ENCODE results near the gene LGI4.

DNA sequence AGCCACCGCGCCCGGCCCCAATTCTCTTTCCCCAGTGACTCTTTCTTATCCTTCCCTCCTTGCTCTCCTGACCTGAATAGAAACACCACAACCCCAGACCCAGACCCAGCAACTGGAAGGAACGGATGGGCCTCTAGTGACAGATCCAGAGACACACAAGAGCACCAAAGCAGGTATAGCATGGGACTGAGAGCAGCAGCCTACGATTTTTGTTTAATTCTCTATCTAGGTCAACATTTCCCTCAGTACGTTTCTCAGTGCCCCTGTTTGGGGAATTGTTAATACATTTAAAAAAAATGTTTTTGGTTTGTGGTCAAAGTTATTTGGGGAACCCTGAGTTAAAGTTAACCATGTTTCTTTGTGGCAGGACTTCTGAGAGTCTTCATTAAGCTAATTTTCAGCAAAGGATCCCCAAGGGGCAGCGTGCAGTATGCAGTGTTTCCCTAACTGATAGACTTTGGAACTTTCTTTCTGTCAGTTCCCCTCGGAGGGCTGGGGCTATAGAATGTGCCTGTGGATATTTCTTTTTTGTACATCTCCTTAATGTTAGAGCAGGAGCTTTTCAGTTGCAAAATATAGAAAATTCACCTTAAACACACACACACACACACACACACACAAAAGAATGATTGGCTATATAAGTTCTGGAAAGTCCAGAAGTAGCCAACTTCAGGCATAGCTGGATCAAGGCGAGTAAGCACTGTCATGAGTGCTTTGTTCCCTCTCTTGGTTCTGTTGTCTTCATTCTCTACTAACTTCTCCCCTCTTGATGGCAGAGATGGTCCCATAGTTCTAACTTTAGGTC, 26.0 kb upstream of the LGI4 start:
- TF ChIP-seq, protein P1, sequence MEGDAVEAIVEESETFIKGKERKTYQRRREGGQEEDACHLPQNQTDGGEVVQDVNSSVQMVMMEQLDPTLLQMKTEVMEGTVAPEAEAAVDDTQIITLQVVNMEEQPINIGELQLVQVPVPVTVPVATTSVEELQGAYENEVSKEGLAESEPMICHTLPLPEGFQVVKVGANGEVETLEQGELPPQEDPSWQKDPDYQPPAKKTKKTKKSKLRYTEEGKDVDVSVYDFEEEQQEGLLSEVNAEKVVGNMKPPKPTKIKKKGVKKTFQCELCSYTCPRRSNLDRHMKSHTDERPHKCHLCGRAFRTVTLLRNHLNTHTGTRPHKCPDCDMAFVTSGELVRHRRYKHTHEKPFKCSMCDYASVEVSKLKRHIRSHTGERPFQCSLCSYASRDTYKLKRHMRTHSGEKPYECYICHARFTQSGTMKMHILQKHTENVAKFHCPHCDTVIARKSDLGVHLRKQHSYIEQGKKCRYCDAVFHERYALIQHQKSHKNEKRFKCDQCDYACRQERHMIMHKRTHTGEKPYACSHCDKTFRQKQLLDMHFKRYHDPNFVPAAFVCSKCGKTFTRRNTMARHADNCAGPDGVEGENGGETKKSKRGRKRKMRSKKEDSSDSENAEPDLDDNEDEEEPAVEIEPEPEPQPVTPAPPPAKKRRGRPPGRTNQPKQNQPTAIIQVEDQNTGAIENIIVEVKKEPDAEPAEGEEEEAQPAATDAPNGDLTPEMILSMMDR (conservative IDR thresholded peaks at IDR 0.05; ENCODE audit: low read length), result no peak
- TF ChIP-seq EZH2phosphoT487 (IDR thresholded peaks at IDR 0.05; ENCODE audit: borderline replicate concordance), result no peak
